Ovary (tissue), 9 donors: Measurements from ENCODE around the gene AGPS. TPM values are rescaled to one million over a fixed set of nuclear protein-coding genes. Genes with fewer than 3 reads are reported as not detected.

Experiments used
- DNase-seq, 5 donors: peaks; one replicate each; pipeline ENCODE4 v3.0.0-alpha.2; 2019 to 2020
- H3K27ac ChIP-seq, 2 donors: fragments of 200-600 bp; one replicate each; pipeline versions ENCODE4 v1.5.1 to v1.8.0; 2019 to 2022
- H3K27me3 ChIP-seq: fragments of 200-600 bp; one replicate; pipeline ENCODE4 v1.8.0; 2022
- H3K36me3 ChIP-seq: fragments of 200-600 bp; sonication (generic); one replicate; pipeline ENCODE4 v1.5.1; 2019
- H3K4me1 ChIP-seq: one replicate; pipeline ENCODE4 v1.8.1; 2013; ENCODE audit warnings: mild to moderate bottlenecking, moderate library complexity; ENCODE audit not compliant: insufficient read depth
- H3K4me3 ChIP-seq: fragments of 200-600 bp; sonication (generic); one replicate; pipeline ENCODE4 v1.5.1; 2017
- H3K9me3 ChIP-seq, 2 donors: fragments of 200-600 bp in 1 of 2; sonication (generic) in 1 of 2; one replicate each; pipeline versions ENCODE4 v1.5.1 to v1.8.1; 2013 to 2019; ENCODE audit warnings: mild to moderate bottlenecking in 1 of 2, moderate library complexity in 1 of 2
- CTCF ChIP-seq, 3 donors: fragments of 450-650 bp in 2 of 3; fragments of 200-600 bp in 1 of 3; IDR thresholded peaks; one replicate each; pipeline versions ENCODE4 v1.5.1 to v1.8.0; 2016 to 2022; ENCODE audit warnings: antibody characterized with exemption in 3 of 3, mild to moderate bottlenecking in 1 of 3
- EP300 ChIP-seq: sonication (generic); formaldehyde crosslinking; IDR thresholded peaks from one replicate; pipeline ENCODE4 v1.6.1; 2017; ENCODE audit warnings: antibody characterized with exemption
- POLR2A ChIP-seq: fragments of 450-650 bp; IDR thresholded peaks from one replicate; pipeline ENCODE4 v1.6.1; 2017; ENCODE audit warnings: antibody characterized with exemption, mild to moderate bottlenecking, moderate library complexity
- WGBS, 3 donors: extraction: QIAGEN DNeasy Blood & Tissue Kit in 1 of 3; methylation state at CpG; one replicate each; pipeline versions ENCODE4 v1.1.5 to v1.1.7; 2013 to 2017; 5-methylcytosine and 5-hydroxymethylcytosine counted together
- intact Hi-C, 4 donors: fragments of 100-400 bp; cut with DNase I; formaldehyde crosslinking; loops; one replicate each; pipeline versions ENCODE4 v1.11.0 to v1.15.1; 2022 to 2023
- polyA plus RNA-seq, 2 donors: library from polyadenylated mRNA; stranded (reverse); fragments of 200-250 nt in 1 of 2; fragments of 350-450 nt in 1 of 2; fragmentation: Illumina TruSeq in 1 of 2; extraction: RNeasy Lipid Tissue Mini Kit (QIAGEN cat#74804) in 1 of 2; gene quantifications; one replicate each; pipeline ENCODE4 v1.2.3, GENCODE V29; 2013 to 2014
- total RNA-seq, 7 donors: library from RNA; depleted of rRNA in 2 of 7; stranded (reverse); fragments of >200 nt in 2 of 7; fragmentation: NEBNext Ultra II Directional in 3 of 7; extraction: Animal tissue kit (Norgen Biotek cat#: 25700) in 3 of 7; gene quantifications; one replicate each; pipeline versions ENCODE4 v1.1.0 to v1.2.4, GENCODE V29; 2016 to 2023
- donor health status: DM: no; HTN: no; CAD: no; lungs with moderate emphysema.
- donor health status: DM: no; HTN: no; CAD: no.
- donor health status: Bipolar disorder and iron deficiency.
- donor health status: DM: yes; HTN: yes; CAD: no.
- donor health status: DM: no; HTN: no; CAD: no.
- donor health status: DM: yes; HTN: yes; CAD: no.

AGPS gene
- total and polyA plus RNA-seq, 9 donors = 5.4 to 31.5 (median 21.3) TPM

GRCh38 chr2:177532567-177532966 is 140.0 kb downstream of the AGPS start:
- Histone ChIP-seq H3K4me3 (no peak overlapping the region), H3K9me3 (no peaks in the 10 kb centered on the region), H3K4me1 (peaks cover 1% of the 10 kb centered on the region), H3K27ac (no peak overlapping the region), H3K36me3 (no peaks in the 10 kb centered on the region), H3K27me3 (no peaks in the 10 kb centered on the region)
- intact Hi-C loops = no loop called here
- no peak for TF ChIP-seq EP300
- no peak for TF ChIP-seq CTCF (IDR thresholded peaks at IDR 0.05)
- no peak for TF ChIP-seq POLR2A
- no peak for DNase-seq
- WGBS, 3 donors = 93 to 100% (median 95%) methylated on average over 1 of the region's 1 CpG

GRCh38 chr2:177533253-177533652 is 140.7 kb downstream of the AGPS start:
- no peaks in the 10 kb centered on the region for H3K9me3 ChIP-seq
- TF ChIP-seq EP300 = no peak
- no peaks in the 10 kb centered on the region for H3K36me3 ChIP-seq
- intact Hi-C loops = no loop called here
- H3K27ac ChIP-seq = no peak overlapping the region
- H3K4me3 ChIP-seq = no peak overlapping the region
- no peaks in the 10 kb centered on the region for H3K27me3 ChIP-seq
- no peak for DNase-seq
- H3K4me1 ChIP-seq = peaks cover 1% of the 10 kb centered on the region

- Histone ChIP-seq H3K4me3 (no peak overlapping the region), H3K4me1 (no peaks in the 10 kb centered on the region), H3K36me3 (no peaks in the 10 kb centered on the region), H3K9me3 (no peaks in the 10 kb centered on the region), H3K27me3 (no peaks in the 10 kb centered on the region), H3K27ac (no peak overlapping the region)
- intact Hi-C loops = no loop called here
- no peak for DNase-seq
- TF ChIP-seq CTCF (IDR thresholded peaks at IDR 0.05) = no peak
- TF ChIP-seq POLR2A = no peak
- TF ChIP-seq EP300 = no peak
Observed at GRCh38 chr2:177535000-177535399, 142.4 kb downstream of the AGPS start.

GRCh38 chr2:177535958-177536504 is 143.5 kb downstream of the AGPS start:
- H3K9me3 ChIP-seq = no peaks in the 10 kb centered on the region
- 89 to 92% (median 91%) methylated on average over 3 of the region's 3 CpGs for WGBS, 3 donors
- H3K36me3 ChIP-seq = no peaks in the 10 kb centered on the region
- intact Hi-C loops = no loop called here
- H3K4me3 ChIP-seq = no peak overlapping the region
- H3K27ac ChIP-seq = no peak overlapping the region
- H3K4me1 ChIP-seq = no peaks in the 10 kb centered on the region
- H3K27me3 ChIP-seq = no peaks in the 10 kb centered on the region
- TF ChIP-seq CTCF (IDR thresholded peaks at IDR 0.05) = no peak
- no peak for TF ChIP-seq POLR2A
- TF ChIP-seq EP300 = no peak
- no peak for DNase-seq

GRCh38 chr2:177537213-177537612 is 144.6 kb downstream of the AGPS start:
- no peaks in the 10 kb centered on the region for H3K36me3 ChIP-seq
- WGBS, 3 donors = 19 to 28% (median 20%) methylated on average over 1 of the region's 1 CpG
- no peaks in the 10 kb centered on the region for H3K9me3 ChIP-seq
- intact Hi-C loops = no loop called here
- H3K4me3 ChIP-seq = no peak overlapping the region
- no peaks in the 10 kb centered on the region for H3K27me3 ChIP-seq
- H3K27ac ChIP-seq = no peak overlapping the region
- no peaks in the 10 kb centered on the region for H3K4me1 ChIP-seq
- DNase-seq = no peak
- TF ChIP-seq CTCF (IDR thresholded peaks at IDR 0.05) (no peak), POLR2A (no peak), EP300 (no peak)
